ENCODE results near the gene TAS2R9. TPM values are rescaled to one million over a fixed set of nuclear protein-coding genes. Genes with fewer than 3 reads are reported as not detected.

The TAS2R9 gene
- total and polyA plus RNA-seq, 2 of the 13 experiments (the other 11 are each of a cell fraction or from before 2014, with no cell fraction given), result 0.11 TPM; not detected in 1

GRCh38 chr12:10829994-10830393 lies 20.0 kb upstream of the TAS2R9 start:
- Histone ChIP-seq H3K36me3 (replicated peaks in 1 of 2; ENCODE audit: control insufficient read depth in 1 of 2, insufficient read depth in 2 of 2, low read length in 2 of 2) (no peaks in the 10 kb centered on the region), H3K9ac (ENCODE audit: insufficient read depth, low read depth, low read length) (no peak overlapping the region), H3K4me1 (ENCODE audit: insufficient read depth, low read length) (no peaks in the 10 kb centered on the region), H3K27me3 (ENCODE audit: control insufficient read depth in 1 of 2, insufficient read depth in 2 of 2, low read length in 2 of 2) (no peaks in the 10 kb centered on the region), H3K79me2 (ENCODE audit: insufficient read depth, low read length) (no peaks in the 10 kb centered on the region), H3K27ac (ENCODE audit: extremely low read length, insufficient read depth, low read length) (no peak overlapping the region), H4K20me1 (ENCODE audit: insufficient read depth, low read length) (no peaks in the 10 kb centered on the region), H3K9me3 (ENCODE audit: low read length) (no peaks in the 10 kb centered on the region), H3K4me3 (replicated peaks in 1 of 3; ENCODE audit: insufficient read depth in 1 of 3, low read depth in 2 of 3, low read length in 3 of 3) (no peak overlapping the region), H3K4me2 (ENCODE audit: low read depth, low read length) (no peak overlapping the region), H2AFZ (ENCODE audit: low read length) (no peak overlapping the region)
- FAIRE-seq (no peak), ATAC-seq (no peak), DNase-seq (ENCODE audit: low spot score) (peak; percentile 3)
- TF ChIP-seq CEBPB (IDR thresholded peaks at IDR 0.05; ENCODE audit: borderline replicate concordance, low read depth, low read length) (peak; percentile 84), ZNF20 (CRISPR knock-in tag; IDR thresholded peaks at IDR 0.05) (no peak)
- intact Hi-C loops (cut with micrococcal nuclease; ENCODE audit: unreplicated experiment) (no loop called here), in situ Hi-C loops (cut with HindIII; ENCODE audit: extremely low pct_ligation_motif_present, low pct_unique_long_range_greater_than_20kb) (no loop called here)
- whole genome bisulfite sequencing (ENCODE audit: low lambda C conversion rate), result 97% methylated on average over 1 of the region's 1 CpG
- BruUV-seq (replicated peaks), result no TSS peak
- ChIA-PET POLR2A (no interaction called here), CTCF (ENCODE audit: low intra/inter-chr PET ratio, low total read pairs) (no interaction called here)

DNA sequence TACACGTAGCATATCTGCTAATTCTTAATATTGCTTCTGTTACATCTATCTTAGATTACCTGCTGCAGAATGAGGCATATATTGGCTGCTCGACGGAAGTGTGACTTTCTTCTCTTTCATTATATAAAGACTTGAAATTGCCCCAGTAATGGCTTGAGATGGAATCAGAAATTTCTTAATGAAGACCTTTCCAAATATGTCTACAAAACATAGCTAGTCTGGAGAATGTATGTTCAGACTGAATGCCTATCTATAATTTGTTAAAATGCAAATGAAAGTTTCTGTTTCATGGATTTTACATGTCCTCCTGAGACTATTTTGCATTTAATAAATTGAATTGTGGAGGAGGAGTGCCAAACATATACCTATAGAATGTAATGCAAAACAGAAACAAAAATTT lies 16.3 kb upstream of the TAS2R9 start, which contains the start of gene TAS2R10:
TAS2R10 (minus strand) TSS at position 101 of the 400 bp plus-strand sequence; CDS start at position 12, 89 bp downstream.
- DNase-seq (ENCODE audit: low spot score) (no peak), ATAC-seq (no peak), FAIRE-seq (no peak)
- H3K4me2 ChIP-seq (ENCODE audit: low read depth, low read length), result no peak within 1 kb of the TSS
- TF ChIP-seq KLF11 (CRISPR knock-in tag; IDR thresholded peaks at IDR 0.05) (no peak), TEAD2 (CRISPR knock-in tag; IDR thresholded peaks at IDR 0.05) (no peak), ZNF121 (CRISPR knock-in tag; IDR thresholded peaks at IDR 0.05) (no peak), HMG20A (CRISPR knock-in tag; IDR thresholded peaks at IDR 0.05; ENCODE audit: borderline replicate concordance) (no peak), MAF1 (CRISPR knock-in tag; IDR thresholded peaks at IDR 0.05; ENCODE audit: borderline replicate concordance) (no peak), RARG (CRISPR knock-in tag; IDR thresholded peaks at IDR 0.05; ENCODE audit: low read depth) (no peak), ZZZ3 (CRISPR knock-in tag; IDR thresholded peaks at IDR 0.05; ENCODE audit: borderline replicate concordance) (no peak), CBX2 (IDR thresholded peaks at IDR 0.05; ENCODE audit: low read depth, low read length) (no peak), CBX2 (CRISPR knock-in tag; IDR thresholded peaks at IDR 0.05; ENCODE audit: low read depth) (no peak), ZNF33A (CRISPR knock-in tag; IDR thresholded peaks at IDR 0.05; ENCODE audit: borderline replicate concordance) (no peak), DPF2 (CRISPR knock-in tag; IDR thresholded peaks at IDR 0.05; ENCODE audit: borderline replicate concordance, low read depth) (no peak), SCMH1 (CRISPR knock-in tag; IDR thresholded peaks at IDR 0.05; ENCODE audit: borderline replicate concordance) (no peak), ZNF282 (IDR thresholded peaks at IDR 0.05; ENCODE audit: partially characterized antibody) (no peak)
- no peaks in the 10 kb centered on the region for H4K20me1 ChIP-seq (ENCODE audit: insufficient read depth, low read length)
- no peaks in the 10 kb centered on the region for H3K4me1 ChIP-seq (ENCODE audit: insufficient read depth, low read length)
- in situ Hi-C loops (cut with HindIII; ENCODE audit: extremely low pct_ligation_motif_present, low pct_unique_long_range_greater_than_20kb), result no loop called here
- POLR2A ChIA-PET, result no interaction called here
- H3K27me3 ChIP-seq (ENCODE audit: control insufficient read depth in 1 of 2, insufficient read depth in 2 of 2, low read length in 2 of 2), result no peaks in the 10 kb centered on the region
- no TSS peak for BruUV-seq (replicated peaks)
- no peaks in the 10 kb centered on the region for H3K36me3 ChIP-seq (replicated peaks in 1 of 2; ENCODE audit: control insufficient read depth in 1 of 2, insufficient read depth in 2 of 2, low read length in 2 of 2)
- CTCF ChIA-PET (ENCODE audit: low intra/inter-chr PET ratio, low total read pairs), result no interaction called here
- H3K9me3 ChIP-seq (ENCODE audit: low read length), result no peaks in the 10 kb centered on the region
- no peak within 1 kb of the TSS for H3K9ac ChIP-seq (ENCODE audit: insufficient read depth, low read depth, low read length)
- no peak within 1 kb of the TSS for H2AFZ ChIP-seq (ENCODE audit: low read length)
- H3K27ac ChIP-seq (ENCODE audit: extremely low read length, insufficient read depth, low read length), result no peak within 1 kb of the TSS
- 84% methylated on average over 3 of the region's 3 CpGs for WGBS (ENCODE audit: low lambda C conversion rate)
- intact Hi-C loops (cut with micrococcal nuclease; ENCODE audit: unreplicated experiment), result no loop called here
- H3K79me2 ChIP-seq (ENCODE audit: insufficient read depth, low read length), result no peaks in the 10 kb centered on the region
- no peak within 1 kb of the TSS for H3K4me3 ChIP-seq (replicated peaks in 1 of 3; ENCODE audit: insufficient read depth in 1 of 3, low read depth in 2 of 3, low read length in 3 of 3)
